Gastrocnemius medialis (tissue), 4 donors: Measurements from ENCODE around the gene ATM.

Experiments
- POLR2A ChIP-seq, 2 donors: fragments of 450-650 bp; IDR thresholded peaks; one replicate each; pipeline ENCODE4 v1.6.1; 2017; ENCODE audit warnings: antibody characterized with exemption in 2 of 2, mild to moderate bottlenecking in 2 of 2, moderate library complexity in 2 of 2
- TF ChIP-seq, protein P1 (sequence below), 5 experiments: fragments of 450-650 bp in 3 of 5; fragments of 200-600 bp in 2 of 5; sonication (generic) in 2 of 5; IDR thresholded peaks in 4 of 5; conservative IDR thresholded peaks in 1 of 5; 1 replicate in 4 of 5; 2 replicates in 1 of 5; pipeline ENCODE4 v1.5.1; 2016 to 2019; ENCODE audit warnings: antibody characterized with exemption in 5 of 5, mild to moderate bottlenecking in 3 of 5, moderate library complexity in 3 of 5

GRCh38 chr11:108370990-108371389, 148.1 kb downstream of the ATM start:
- TF ChIP-seq, protein P1, sequence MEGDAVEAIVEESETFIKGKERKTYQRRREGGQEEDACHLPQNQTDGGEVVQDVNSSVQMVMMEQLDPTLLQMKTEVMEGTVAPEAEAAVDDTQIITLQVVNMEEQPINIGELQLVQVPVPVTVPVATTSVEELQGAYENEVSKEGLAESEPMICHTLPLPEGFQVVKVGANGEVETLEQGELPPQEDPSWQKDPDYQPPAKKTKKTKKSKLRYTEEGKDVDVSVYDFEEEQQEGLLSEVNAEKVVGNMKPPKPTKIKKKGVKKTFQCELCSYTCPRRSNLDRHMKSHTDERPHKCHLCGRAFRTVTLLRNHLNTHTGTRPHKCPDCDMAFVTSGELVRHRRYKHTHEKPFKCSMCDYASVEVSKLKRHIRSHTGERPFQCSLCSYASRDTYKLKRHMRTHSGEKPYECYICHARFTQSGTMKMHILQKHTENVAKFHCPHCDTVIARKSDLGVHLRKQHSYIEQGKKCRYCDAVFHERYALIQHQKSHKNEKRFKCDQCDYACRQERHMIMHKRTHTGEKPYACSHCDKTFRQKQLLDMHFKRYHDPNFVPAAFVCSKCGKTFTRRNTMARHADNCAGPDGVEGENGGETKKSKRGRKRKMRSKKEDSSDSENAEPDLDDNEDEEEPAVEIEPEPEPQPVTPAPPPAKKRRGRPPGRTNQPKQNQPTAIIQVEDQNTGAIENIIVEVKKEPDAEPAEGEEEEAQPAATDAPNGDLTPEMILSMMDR (IDR thresholded peaks at IDR 0.05 in 4 of 5, conservative IDR thresholded peaks at IDR 0.05 in 1 of 5) = no peak
- no peak for TF ChIP-seq POLR2A (IDR thresholded peaks at IDR 0.05)
